Smooth muscle cell of the coronary artery (primary cell): ENCODE measurements around the gene OR2D3. TPM values are rescaled to one million over a fixed set of nuclear protein-coding genes. Genes with fewer than 3 reads are reported as not detected.

Experiments used
- total RNA-seq: library from RNA; depleted of rRNA; stranded (reverse); fragments of >200 nt; gene quantifications from 2 replicates; pipeline ENCODE4 v1.2.3, GENCODE V29; 2014; ENCODE audit warnings: low replicate concordance

Gene OR2D3
- not detected in 2 replicates for total RNA-seq

DNA sequence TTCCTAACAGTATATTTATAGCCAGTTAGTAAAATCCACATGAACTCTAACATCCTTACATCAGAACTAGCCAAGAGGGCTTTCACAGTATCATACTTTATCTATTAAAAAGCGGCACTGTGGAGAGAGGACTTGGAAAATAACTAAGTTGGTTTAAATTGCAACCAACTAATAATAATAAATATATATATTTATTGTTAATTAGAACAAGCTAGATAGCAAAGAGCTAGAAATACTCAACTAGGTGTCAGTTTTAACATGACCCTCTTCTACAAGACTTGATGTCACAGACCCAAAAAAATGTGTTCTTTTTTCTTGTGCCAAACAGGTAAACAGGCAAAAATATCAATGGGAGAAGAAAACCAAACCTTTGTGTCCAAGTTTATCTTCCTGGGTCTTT, at the start of gene OR2D3:
TSS of gene OR2D3 (plus strand) at position 301 of the 400 bp plus-strand sequence. CDS start at position 301, 0 bp downstream.

DNA sequence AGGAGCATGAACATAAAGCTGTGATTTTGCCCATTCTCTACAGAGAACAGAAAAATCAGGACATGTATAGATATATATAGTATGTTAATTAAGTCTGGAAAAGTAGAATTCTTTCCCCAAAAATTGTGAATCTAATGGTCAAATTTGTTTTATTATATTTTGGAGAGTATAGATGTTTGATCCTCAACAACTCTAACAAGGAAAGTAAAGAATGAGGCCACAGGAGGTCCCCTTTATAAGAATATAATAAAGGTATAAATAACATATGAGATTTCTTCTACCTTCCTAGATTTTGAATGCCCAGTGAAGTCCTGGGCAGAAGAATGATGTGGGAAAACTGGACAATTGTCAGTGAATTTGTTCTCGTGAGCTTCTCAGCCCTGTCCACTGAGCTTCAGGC, 44.5 kb upstream of the OR2D3 start, which contains the start of gene OR10A4:
TSS of gene OR10A4 (plus strand) at position 301 of the 400 bp plus-strand sequence. CDS start at position 324, 23 bp downstream.

DNA sequence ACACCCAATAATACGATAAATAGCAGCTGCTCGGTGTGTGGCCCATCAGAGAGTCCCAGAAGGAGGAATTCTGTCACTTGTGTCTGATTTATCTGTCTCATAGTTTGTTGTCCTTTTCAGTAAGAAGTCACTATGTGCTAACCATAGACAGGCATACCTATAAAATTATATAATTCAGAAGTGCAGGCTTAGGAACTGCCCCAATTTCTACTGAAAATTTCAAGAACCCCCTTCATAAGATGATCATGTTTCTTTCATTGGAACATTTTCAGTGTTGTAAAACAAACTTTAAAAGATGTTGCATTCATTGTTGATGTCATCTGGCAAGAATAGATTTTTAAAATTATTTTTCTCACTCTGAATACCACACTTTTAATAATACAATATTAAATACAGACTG, 28.4 kb upstream of the OR2D3 start, which contains the start of gene OR2D2:
TSS of gene OR2D2 (minus strand) at position 101 of the 400 bp plus-strand sequence. CDS start at position 101, 0 bp downstream.

GRCh38 chr11:6926208-6927029, 5.6 kb downstream of the OR2D3 start, which contains the start of gene ZNF215:
Gene ZNF215, plus strand, starts transcription at chr11:6926426. Its CDS starts 5,847 bp downstream, at chr11:6932273.

Other genes starting within 250 kb of the OR2D3 start
- 62.2 and 84.8 TPM in 2 replicates for gene MRPL17, start 237.7 kb upstream of the OR2D3 start, total RNA-seq
- 0.08 TPM in 1 of 2 replicates, not detected in the other for gene OR2AG2, start 149.0 kb upstream of the OR2D3 start, total RNA-seq
- not detected in 2 replicates for gene OR2AG1, start 138.0 kb upstream of the OR2D3 start, total RNA-seq
- gene OR6A2, start 121.3 kb upstream of the OR2D3 start, total RNA-seq, result 0.12 and 0.15 TPM in 2 replicates
- not detected in 2 replicates for gene OR10A5, start 75.3 kb upstream of the OR2D3 start, total RNA-seq
- not detected in 2 replicates for gene OR10A2, start 57.9 kb upstream of the OR2D3 start, total RNA-seq
- gene OR10A4, start 44.4 kb upstream of the OR2D3 start, total RNA-seq, result not detected in 2 replicates
- 0.15 TPM in 1 of 2 replicates, not detected in the other for gene OR2D2, start 28.5 kb upstream of the OR2D3 start, total RNA-seq
- 1.3 and 4.2 TPM in 2 replicates for gene ZNF215, start 5.4 kb downstream of the OR2D3 start, total RNA-seq
- 4.4 and 13.8 TPM in 2 replicates for gene ZNF214, start 99.3 kb downstream of the OR2D3 start, total RNA-seq
- gene NLRP14, start 99.5 kb downstream of the OR2D3 start, total RNA-seq, result 0.08 TPM in 1 of 2 replicates, not detected in the other
- gene RBMXL2, start 168.0 kb downstream of the OR2D3 start, total RNA-seq, result 0.08 TPM in 1 of 2 replicates, not detected in the other